GM21786 (cell line): ENCODE results near the gene PIGQ.

Source experiments
- ATAC-seq: cut with Tn5 transposase; IDR thresholded peaks from one replicate; pipeline ENCODE4 v1.9.1; 2021; ENCODE audit not compliant: unreplicated experiment

Gene PIGQ

GRCh38 chr16:554640-555365, 15.0 kb upstream of the PIGQ start:
- no peak for ATAC-seq

- ATAC-seq: no peak
These were observed 14.0 kb upstream of the PIGQ start for GRCh38 chr16:555528-556473.

- ATAC-seq: no peak
These were observed 13.1 kb upstream of the PIGQ start for GRCh38 chr16:556474-557173.

- no peak for ATAC-seq
These were observed 12.1 kb upstream of the PIGQ start for GRCh38 chr16:557463-558297.

GRCh38 chr16:558298-559020, 11.3 kb upstream of the PIGQ start:
- ATAC-seq: no peak

GRCh38 chr16:559021-559380, 10.8 kb upstream of the PIGQ start:
- no peak for ATAC-seq

- ATAC-seq: no peak
These were observed 10.2 kb upstream of the PIGQ start for GRCh38 chr16:559411-560203.

- ATAC-seq: no peak
These were observed 9.5 kb upstream of the PIGQ start, which contains the start of gene PRR35 for GRCh38 chr16:560204-560700. Gene PRR35, plus strand, starts transcription at chr16:560394. Its CDS starts 2,901 bp downstream, at chr16:563295.

GRCh38 chr16:560701-561412, 8.9 kb upstream of the PIGQ start:
- no peak for ATAC-seq

GRCh38 chr16:561413-561794, 8.4 kb upstream of the PIGQ start:
- ATAC-seq: no peak

- no peak for ATAC-seq
These were observed 7.5 kb upstream of the PIGQ start for GRCh38 chr16:561957-562938.

- no peak for ATAC-seq
These were observed 6.6 kb upstream of the PIGQ start for GRCh38 chr16:563072-563644.

GRCh38 chr16:564690-565418, 4.9 kb upstream of the PIGQ start:
- no peak for ATAC-seq

- ATAC-seq: no peak
These were observed 4.1 kb upstream of the PIGQ start for GRCh38 chr16:565419-566330.
